ENCODE measurements around the gene PRMT3.
"Not testable (repeated sequence)": the region's sequence is repeated elsewhere in the genome, so short reads cannot be mapped to it uniquely, and the experiment has no call there.

Gene PRMT3

GRCh38 chr11:20387261-20388095, at the start of gene PRMT3:
Gene PRMT3 (plus strand): TSS chr11:20387716. CDS start chr11:20387747, 31 bp downstream.
- DNase-seq: peak; percentile 81

- no peak for DNase-seq
Measured at GRCh38 chr11:20342347-20343141, 45.0 kb upstream of the PRMT3 start.

- DNase-seq: no peak
Measured at GRCh38 chr11:20351136-20351535, 36.4 kb upstream of the PRMT3 start.

- no peak for DNase-seq
Measured at GRCh38 chr11:20351751-20352262, 35.7 kb upstream of the PRMT3 start.

GRCh38 chr11:20353829-20354434, 33.6 kb upstream of the PRMT3 start:
- peak; percentile 10 for DNase-seq

GRCh38 chr11:20355221-20356219, 32.0 kb upstream of the PRMT3 start:
- DNase-seq: no peak

- DNase-seq: no peak
Measured at GRCh38 chr11:20357150-20357549, 30.4 kb upstream of the PRMT3 start.

- DNase-seq: no peak
Measured at GRCh38 chr11:20360650-20361049, 26.9 kb upstream of the PRMT3 start.

- no peak for DNase-seq
Measured at GRCh38 chr11:20362481-20362880, 25.0 kb upstream of the PRMT3 start.

GRCh38 chr11:20363149-20363499, 24.4 kb upstream of the PRMT3 start:
- no peak for DNase-seq

GRCh38 chr11:20363500-20364340, 23.8 kb upstream of the PRMT3 start, which contains the start of gene HTATIP2:
Gene HTATIP2 (plus strand): TSS chr11:20363714. CDS start chr11:20364238, 524 bp downstream.
- peak; percentile 26 for DNase-seq

GRCh38 chr11:20364341-20364792, 23.1 kb upstream of the PRMT3 start:
- no peak for DNase-seq

GRCh38 chr11:20365465-20365864, 22.1 kb upstream of the PRMT3 start:
- not testable (repeated sequence) for DNase-seq

GRCh38 chr11:20367313-20367948, 20.1 kb upstream of the PRMT3 start:
- DNase-seq: no peak

- no peak for DNase-seq
Measured at GRCh38 chr11:20368438-20368837, 19.1 kb upstream of the PRMT3 start.

GRCh38 chr11:20369826-20370225, 17.7 kb upstream of the PRMT3 start:
- DNase-seq: no peak

GRCh38 chr11:20372081-20372626, 15.4 kb upstream of the PRMT3 start:
- no peak for DNase-seq

- DNase-seq: no peak
Measured at GRCh38 chr11:20373147-20373546, 14.4 kb upstream of the PRMT3 start.

GRCh38 chr11:20373568-20374209, 13.8 kb upstream of the PRMT3 start:
- DNase-seq: no peak
